Esophagus squamous epithelium (tissue), 5 donors: Measurements from ENCODE around the gene ECM1. TPM values are rescaled to one million over a fixed set of nuclear protein-coding genes. Genes with fewer than 3 reads are reported as not detected.

Experiments used
- DNase-seq: peaks from one replicate; lab custom pipeline; 2025; lab: John Stamatoyannopoulos, UW
- H3K27ac ChIP-seq, 4 donors: fragments of 200-600 bp; sonication (generic); one replicate each; pipeline ENCODE4 v1.5.1; 2016 to 2019; ENCODE audit warnings: mild to moderate bottlenecking in 1 of 4
- H3K27me3 ChIP-seq, 4 donors: fragments of 200-600 bp; sonication (generic); 1 replicate in 3 of 4; 2 replicates in 1 of 4; pipeline versions ENCODE4 v1.5.1 to v1.6.0; 2017 to 2021; ENCODE audit warnings: antibody characterized with exemption in 1 of 4
- H3K36me3 ChIP-seq, 3 donors: fragments of 200-600 bp; sonication (generic); one replicate each; pipeline ENCODE4 v1.5.1; 2016 to 2019
- H3K4me1 ChIP-seq, 3 donors: fragments of 200-600 bp; sonication (generic); one replicate each; pipeline ENCODE4 v1.5.1; 2017 to 2019
- H3K4me3 ChIP-seq, 4 donors: fragments of 200-600 bp; sonication (generic); 1 replicate in 3 of 4; 2 replicates in 1 of 4; pipeline ENCODE4 v1.5.1; 2016 to 2019; ENCODE audit warnings: mild to moderate bottlenecking in 2 of 4, moderate library complexity in 1 of 4
- H3K9me3 ChIP-seq, 3 donors: fragments of 200-600 bp; sonication (generic); one replicate each; pipeline ENCODE4 v1.5.1; 2016 to 2019
- CTCF ChIP-seq, 6 experiments: fragments of 450-650 bp in 4 of 6; fragments of 200-600 bp in 2 of 6; sonication (generic) in 2 of 6; IDR thresholded peaks; one replicate each; pipeline ENCODE4 v1.5.1; 2016 to 2019; ENCODE audit warnings: antibody characterized with exemption in 6 of 6, mild to moderate bottlenecking in 4 of 6, moderate library complexity in 4 of 6
- POLR2A ChIP-seq, 4 donors: fragments of 450-650 bp; IDR thresholded peaks; one replicate each; pipeline ENCODE4 v1.6.1; 2017; ENCODE audit warnings: antibody characterized with exemption in 4 of 4, mild to moderate bottlenecking in 4 of 4, moderate library complexity in 3 of 4
- WGBS, 2 donors: methylation state at CpG; one replicate each; pipeline ENCODE4 v1.1.5; 2018; 5-methylcytosine and 5-hydroxymethylcytosine counted together
- intact Hi-C: fragments of 100-400 bp; cut with DNase I; formaldehyde crosslinking; loops from one replicate; pipeline ENCODE4 v1.15.0; 2022
- total RNA-seq, 4 donors: library from RNA; depleted of rRNA; stranded (reverse); fragments of >200 nt; gene quantifications; one replicate each; pipeline ENCODE4 v1.1.0, GENCODE V29; 2016
- donor health status: DM: yes; HTN: yes; CAD: no.

Gene ECM1
- total RNA-seq, 4 donors from 2014 or later: 311 to 1,013 (median 406) TPM

- WGBS, 2 donors: 86% methylated on average over 16 of the region's 16 CpGs
- Histone ChIP-seq H3K27me3 (no peaks in the 10 kb centered on the region), H3K4me1 (peaks cover 24 to 45% (median 27%) of the 10 kb centered on the region in 3 donors), H3K36me3 (no peaks in the 10 kb centered on the region), H3K9me3 (no peaks in the 10 kb centered on the region), H3K27ac (no peak overlapping the region), H3K4me3 (no peak overlapping the region)
- intact Hi-C loops: no loop called here
- no peak for DNase-seq
- TF ChIP-seq POLR2A (IDR thresholded peaks at IDR 0.05): no peak
- no peak for TF ChIP-seq CTCF (IDR thresholded peaks at IDR 0.05)
Observed at GRCh38 chr1:150546294-150546937, 38.5 kb downstream of the ECM1 start.

GRCh38 chr1:150548324-150548631, 40.4 kb downstream of the ECM1 start:
- Histone ChIP-seq H3K36me3 (peaks cover 0 to 5% (median 0%) of the 10 kb centered on the region in 3 donors), H3K4me1 (peaks cover 41 to 62% (median 45%) of the 10 kb centered on the region in 3 donors)
- no peak for TF ChIP-seq POLR2A (IDR thresholded peaks at IDR 0.05)
- TF ChIP-seq CTCF (IDR thresholded peaks at IDR 0.05): no peak

GRCh38 chr1:150548632-150549495, 41.0 kb downstream of the ECM1 start, which contains the start of gene ADAMTSL4:
Gene ADAMTSL4 (plus strand): TSS chr1:150549408. CDS start chr1:150552289, 2,881 bp downstream.
- H3K9me3 ChIP-seq: no peaks in the 10 kb centered on the region
- WGBS, 2 donors: 0 to 2% methylated on average over 5 to 17 of the region's 91 CpGs
- H3K4me1 ChIP-seq: peaks cover 39 to 62% (median 41%) of the 10 kb centered on the region in 3 donors
- H3K4me3 ChIP-seq: peak within 1 kb of the TSS; percentile 49 to 84 (median 60)
- DNase-seq: no peak
- peaks cover 0 to 11% (median 0%) of the 10 kb centered on the region in 3 donors for H3K36me3 ChIP-seq
- H3K27ac ChIP-seq: peak within 1 kb of the TSS; percentile 88 to 96 (median 91)
- no peaks in the 10 kb centered on the region for H3K27me3 ChIP-seq
- TF ChIP-seq POLR2A (IDR thresholded peaks at IDR 0.05): peak in 2 of 4 donors; percentile 17 to 50
- peak in 2 of 6 experiments; percentile 9 to 37 for TF ChIP-seq CTCF (IDR thresholded peaks at IDR 0.05)
- intact Hi-C loops: no loop called here

More at GRCh38 chr1:150548324-150548631, 40.4 kb downstream of the ECM1 start:
- peak overlapping the region; percentile 49 to 84 (median 60) for H3K4me3 ChIP-seq
- intact Hi-C loops: no loop called here
- WGBS, 2 donors: 42 to 52% methylated on average over 4 of the region's 4 CpGs
- peak overlapping the region; percentile 88 to 96 (median 91) for H3K27ac ChIP-seq
- H3K9me3 ChIP-seq: no peaks in the 10 kb centered on the region
- H3K27me3 ChIP-seq: no peaks in the 10 kb centered on the region
- no peak for DNase-seq

GRCh38 chr1:150549496-150550221, 41.8 kb downstream of the ECM1 start:
- peak overlapping the region; percentile 88 to 96 (median 91) for H3K27ac ChIP-seq
- peak overlapping the region; percentile 49 to 84 (median 60) for H3K4me3 ChIP-seq
- H3K27me3 ChIP-seq: no peaks in the 10 kb centered on the region
- H3K36me3 ChIP-seq: peaks cover 0 to 19% (median 0%) of the 10 kb centered on the region in 3 donors
- DNase-seq: no peak
- intact Hi-C loops: no loop called here
- WGBS, 2 donors: 10 to 35% methylated on average over 2 to 13 of the region's 43 CpGs
- peaks cover 41 to 55% (median 42%) of the 10 kb centered on the region in 3 donors for H3K4me1 ChIP-seq
- TF ChIP-seq POLR2A (IDR thresholded peaks at IDR 0.05) (no peak), CTCF (IDR thresholded peaks at IDR 0.05) (peak in 2 of 6 experiments; percentile 19 to 33)
- no peaks in the 10 kb centered on the region for H3K9me3 ChIP-seq
